CD4-positive, alpha-beta T cell (primary cell): ENCODE data around the gene TFAP2A. TPM values are rescaled to one million over a fixed set of nuclear protein-coding genes. Genes with fewer than 3 reads are reported as not detected.

ENCODE experiments used
- ATAC-seq: fragments of 200-7000 bp; cut with Tn5 transposase; one replicate; pipeline ENCODE4 v1.10.0; 2022; ENCODE audit warnings: mild to moderate bottlenecking; ENCODE audit not compliant: poor library complexity
- CTCF ChIA-PET: fragments of 350-600 bp; sonication (Branson Sonifier 250); formaldehyde crosslinking; loops from one replicate; lab custom pipeline; 2021; ENCODE audit warnings: antibody characterized with exemption, inconsistent platforms; lab: Charles Lee
- POLR2A ChIA-PET: fragments of 350-600 bp; sonication (Branson Sonifier 250); formaldehyde crosslinking; loops from one replicate; lab custom pipeline; 2021; ENCODE audit warnings: antibody characterized with exemption, inconsistent platforms; lab: Charles Lee
- DNase-seq, 14 experiments: peaks; one replicate each; pipeline ENCODE4 v3.0.0-alpha.2; 2013 to 2020; ENCODE audit warnings: mixed read lengths in 2 of 14
- H3K27ac ChIP-seq, 2 donors: one replicate each; pipeline versions ENCODE4 v1.5.1 to v1.7.0; 2013; ENCODE audit warnings: low read length in 2 of 2, low read depth in 1 of 2, mild to moderate bottlenecking in 1 of 2
- H3K27me3 ChIP-seq, 2 experiments: 1 replicate in 1 of 2; 2 replicates in 1 of 2; pipeline versions ENCODE4 v1.6.1 to v1.7.0; 2013; ENCODE audit warnings: low read length in 2 of 2, control low read depth in 1 of 2, mild to moderate bottlenecking in 1 of 2, moderate library complexity in 1 of 2; ENCODE audit not compliant: insufficient read depth in 2 of 2, control insufficient read depth in 1 of 2
- H3K36me3 ChIP-seq: one replicate; pipeline ENCODE4 v1.6.1; 2013; ENCODE audit warnings: low read length, control low read depth; ENCODE audit not compliant: insufficient read depth
- H3K4me1 ChIP-seq: one replicate; pipeline ENCODE4 v1.6.1; 2013; ENCODE audit warnings: low read length, control low read depth; ENCODE audit not compliant: insufficient read depth
- H3K4me3 ChIP-seq: one replicate; pipeline ENCODE4 v1.5.1; 2013; ENCODE audit warnings: mild to moderate bottlenecking, low read length, moderate library complexity
- H3K9me3 ChIP-seq, 2 experiments: 1 replicate in 1 of 2; 2 replicates in 1 of 2; pipeline versions ENCODE4 v1.6.1 to v1.7.0; 2013; ENCODE audit warnings: low read length in 2 of 2, mild to moderate bottlenecking in 2 of 2, control low read depth in 1 of 2, moderate library complexity in 1 of 2; ENCODE audit not compliant: control insufficient read depth in 1 of 2, insufficient read depth in 1 of 2
- H3K27ac Mint-ChIP-seq: one replicate; pipeline ENCODE4 v1.8.0; 2020; ENCODE audit warnings: mixed read lengths
- H3K27me3 Mint-ChIP-seq: one replicate; pipeline ENCODE4 v1.8.0; 2021; ENCODE audit warnings: mixed read lengths
- H3K36me3 Mint-ChIP-seq: one replicate; pipeline ENCODE4 v1.8.0; 2021; ENCODE audit warnings: low read depth, mixed read lengths
- H3K4me1 Mint-ChIP-seq: one replicate; pipeline ENCODE4 v1.8.0; 2021; ENCODE audit warnings: low read depth, mixed read lengths
- H3K4me3 Mint-ChIP-seq: one replicate; pipeline ENCODE4 v1.8.0; 2020; ENCODE audit warnings: mild to moderate bottlenecking, mixed read lengths
- H3K9me3 Mint-ChIP-seq: one replicate; pipeline ENCODE4 v1.8.0; 2020; ENCODE audit warnings: mixed read lengths
- intact Hi-C, 2 experiments: fragments of 100-400 bp; cut with DNase I in 1 of 2; cut with micrococcal nuclease in 1 of 2; formaldehyde crosslinking; loops; one replicate each; pipeline versions ENCODE4 v1.15.1 to v1.9.0; 2023 to 2025; cut with DNase I, micrococcal nuclease
- total RNA-seq, 174 experiments: library from RNA in 2 of 174; stranded (reverse) in 2 of 174; gene quantifications; one replicate each; pipeline ENCODE4 v1.2.3 and lab custom pipeline; 2021 to 2026
- TF ChIP-seq, protein P1 (sequence below): fragments of 200-600 bp; IDR thresholded peaks from one replicate; pipeline ENCODE4 v1.8.0; 2022; ENCODE audit warnings: antibody characterized with exemption, mild to moderate bottlenecking

The TFAP2A gene
- total RNA-seq, 2 experiments from 2014 or later = 0.16 TPM; not detected in 1

DNA sequence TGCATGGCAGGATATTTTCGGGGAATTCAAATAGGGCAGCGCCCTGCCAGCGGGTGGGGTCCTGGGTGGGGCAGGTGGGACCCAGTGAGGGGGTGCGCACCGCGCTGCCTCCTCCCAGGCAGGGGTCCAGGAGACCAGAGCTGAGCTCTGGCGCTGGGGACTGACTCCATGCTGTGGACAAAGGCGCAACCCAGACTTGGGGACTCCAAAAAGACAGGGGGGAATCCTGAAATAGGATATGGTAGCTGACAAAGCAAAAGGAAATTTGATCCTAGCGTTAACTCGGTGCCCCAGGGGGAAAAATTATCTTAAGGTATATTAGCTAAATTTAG is 23.6 kb downstream of the TFAP2A start:
- Mint-ChIP-seq H3K9me3 (peaks cover 19% of the 10 kb centered on the region), H3K27me3 (peaks cover 100% of the 10 kb centered on the region), H3K27ac (no peak overlapping the region), H3K4me3 (no peak overlapping the region), H3K36me3 (peaks cover 8% of the 10 kb centered on the region), H3K4me1 (no peaks in the 10 kb centered on the region)
- no peak for DNase-seq
- TF ChIP-seq, protein P1, sequence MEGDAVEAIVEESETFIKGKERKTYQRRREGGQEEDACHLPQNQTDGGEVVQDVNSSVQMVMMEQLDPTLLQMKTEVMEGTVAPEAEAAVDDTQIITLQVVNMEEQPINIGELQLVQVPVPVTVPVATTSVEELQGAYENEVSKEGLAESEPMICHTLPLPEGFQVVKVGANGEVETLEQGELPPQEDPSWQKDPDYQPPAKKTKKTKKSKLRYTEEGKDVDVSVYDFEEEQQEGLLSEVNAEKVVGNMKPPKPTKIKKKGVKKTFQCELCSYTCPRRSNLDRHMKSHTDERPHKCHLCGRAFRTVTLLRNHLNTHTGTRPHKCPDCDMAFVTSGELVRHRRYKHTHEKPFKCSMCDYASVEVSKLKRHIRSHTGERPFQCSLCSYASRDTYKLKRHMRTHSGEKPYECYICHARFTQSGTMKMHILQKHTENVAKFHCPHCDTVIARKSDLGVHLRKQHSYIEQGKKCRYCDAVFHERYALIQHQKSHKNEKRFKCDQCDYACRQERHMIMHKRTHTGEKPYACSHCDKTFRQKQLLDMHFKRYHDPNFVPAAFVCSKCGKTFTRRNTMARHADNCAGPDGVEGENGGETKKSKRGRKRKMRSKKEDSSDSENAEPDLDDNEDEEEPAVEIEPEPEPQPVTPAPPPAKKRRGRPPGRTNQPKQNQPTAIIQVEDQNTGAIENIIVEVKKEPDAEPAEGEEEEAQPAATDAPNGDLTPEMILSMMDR = no peak
- Histone ChIP-seq H3K36me3 (no peaks in the 10 kb centered on the region), H3K27ac (no peak overlapping the region), H3K9me3 (peaks cover 25 to 26% of the 10 kb centered on the region in 2 experiments), H3K4me3 (no peak overlapping the region), H3K4me1 (peaks cover 4% of the 10 kb centered on the region), H3K27me3 (peaks cover 93 to 100% of the 10 kb centered on the region in 2 experiments)
- POLR2A ChIA-PET = no interaction called here
- intact Hi-C loops = no loop called here
- CTCF ChIA-PET = no interaction called here
- ATAC-seq = no peak

DNA sequence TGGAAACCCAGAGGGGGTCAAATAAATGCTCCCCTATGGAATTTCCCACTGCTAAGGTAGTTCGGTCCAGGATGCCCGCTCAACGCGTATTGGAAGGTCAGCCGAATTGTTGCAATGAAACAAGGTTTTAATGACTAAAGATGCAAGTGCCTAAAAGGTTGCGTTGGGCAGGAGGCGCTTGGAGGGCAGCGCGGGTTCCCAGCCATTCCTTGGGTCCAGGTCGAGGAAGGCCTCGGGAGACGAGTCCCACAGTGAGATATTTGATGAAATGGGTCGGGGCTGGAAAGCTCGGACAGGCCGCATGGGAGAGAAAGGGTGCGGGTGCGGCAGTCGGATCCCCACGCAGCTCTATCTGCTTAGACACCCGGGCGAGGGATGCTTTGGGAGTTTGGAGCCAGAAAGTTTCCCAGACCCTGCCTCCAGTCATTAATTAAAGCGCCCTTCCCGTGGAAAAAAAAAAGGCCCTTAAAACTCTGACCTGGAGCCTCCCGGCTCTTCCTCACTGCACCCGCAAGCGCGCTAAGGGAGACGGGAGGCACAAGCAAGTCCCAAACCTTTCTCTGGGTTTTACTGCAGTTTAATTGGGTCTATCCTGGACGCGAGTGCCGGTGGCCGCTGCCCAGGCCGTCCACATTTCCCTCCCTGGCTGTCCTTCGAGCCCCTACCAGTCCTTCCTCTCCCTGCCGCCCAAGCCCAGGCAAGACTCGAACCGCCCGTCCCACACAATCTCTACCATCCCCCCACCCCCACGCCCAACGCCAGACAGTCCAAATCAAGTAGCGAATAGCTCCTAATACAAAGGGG is 24.2 kb downstream of the TFAP2A start:
- H3K9me3 ChIP-seq = peaks cover 20 to 27% of the 10 kb centered on the region in 2 experiments
- H3K36me3 ChIP-seq = no peaks in the 10 kb centered on the region
- DNase-seq (no peak), ATAC-seq (no peak)
- H3K4me3 ChIP-seq = no peak overlapping the region
- peaks cover 10% of the 10 kb centered on the region for H3K36me3 Mint-ChIP-seq
- no peak overlapping the region for H3K4me3 Mint-ChIP-seq
- H3K27ac Mint-ChIP-seq = no peak overlapping the region
- peaks cover 19% of the 10 kb centered on the region for H3K9me3 Mint-ChIP-seq
- ChIA-PET POLR2A (no interaction called here), CTCF (no interaction called here)
- peaks cover 93 to 100% of the 10 kb centered on the region in 2 experiments for H3K27me3 ChIP-seq
- peaks cover 100% of the 10 kb centered on the region for H3K27me3 Mint-ChIP-seq
- intact Hi-C loops = no loop called here
- TF ChIP-seq, protein P1 = no peak
- H3K27ac ChIP-seq = no peak overlapping the region
- peaks cover 4% of the 10 kb centered on the region for H3K4me1 ChIP-seq
- no peaks in the 10 kb centered on the region for H3K4me1 Mint-ChIP-seq

GRCh38 chr6:10389739-10390494 is 25.0 kb downstream of the TFAP2A start:
- Mint-ChIP-seq H3K4me1 (no peaks in the 10 kb centered on the region), H3K27me3 (peaks cover 100% of the 10 kb centered on the region), H3K27ac (no peak overlapping the region), H3K4me3 (no peak overlapping the region), H3K9me3 (peaks cover 19% of the 10 kb centered on the region), H3K36me3 (peaks cover 10% of the 10 kb centered on the region)
- ChIA-PET POLR2A (no interaction called here), CTCF (no interaction called here)
- intact Hi-C loops = no loop called here
- Histone ChIP-seq H3K27me3 (peaks cover 95 to 100% of the 10 kb centered on the region in 2 experiments), H3K4me1 (peaks cover 4% of the 10 kb centered on the region), H3K36me3 (no peaks in the 10 kb centered on the region), H3K9me3 (peaks cover 20 to 35% of the 10 kb centered on the region in 2 experiments), H3K27ac (no peak overlapping the region), H3K4me3 (no peak overlapping the region)
- TF ChIP-seq, protein P1 = no peak
- no peak for ATAC-seq
- no peak for DNase-seq
